Measurements from ENCODE around the gene PTGIS. TPM values are rescaled to one million over a fixed set of nuclear protein-coding genes. Genes with fewer than 3 reads are reported as not detected.

Gene PTGIS
- total RNA-seq, 1 donor from 2014 or later = 0.13 TPM

- DNase-seq (ENCODE audit: low read depth in 2 of 2) = no peak
These were observed 92.5 kb downstream of the PTGIS start for GRCh38 chr20:49475292-49476015.

GRCh38 chr20:49471397-49471796 lies 96.5 kb downstream of the PTGIS start:
- DNase-seq (ENCODE audit: low read depth in 2 of 2) = no peak

- DNase-seq (ENCODE audit: low read depth in 2 of 2) = no peak
These were observed 97.0 kb downstream of the PTGIS start for GRCh38 chr20:49470922-49471321.

GRCh38 chr20:49469060-49469459 lies 98.9 kb downstream of the PTGIS start:
- DNase-seq (ENCODE audit: low read depth in 2 of 2) = no peak

- no peak for DNase-seq (ENCODE audit: low read depth in 2 of 2)
These were observed 99.5 kb downstream of the PTGIS start for GRCh38 chr20:49468412-49468811.

DNA sequence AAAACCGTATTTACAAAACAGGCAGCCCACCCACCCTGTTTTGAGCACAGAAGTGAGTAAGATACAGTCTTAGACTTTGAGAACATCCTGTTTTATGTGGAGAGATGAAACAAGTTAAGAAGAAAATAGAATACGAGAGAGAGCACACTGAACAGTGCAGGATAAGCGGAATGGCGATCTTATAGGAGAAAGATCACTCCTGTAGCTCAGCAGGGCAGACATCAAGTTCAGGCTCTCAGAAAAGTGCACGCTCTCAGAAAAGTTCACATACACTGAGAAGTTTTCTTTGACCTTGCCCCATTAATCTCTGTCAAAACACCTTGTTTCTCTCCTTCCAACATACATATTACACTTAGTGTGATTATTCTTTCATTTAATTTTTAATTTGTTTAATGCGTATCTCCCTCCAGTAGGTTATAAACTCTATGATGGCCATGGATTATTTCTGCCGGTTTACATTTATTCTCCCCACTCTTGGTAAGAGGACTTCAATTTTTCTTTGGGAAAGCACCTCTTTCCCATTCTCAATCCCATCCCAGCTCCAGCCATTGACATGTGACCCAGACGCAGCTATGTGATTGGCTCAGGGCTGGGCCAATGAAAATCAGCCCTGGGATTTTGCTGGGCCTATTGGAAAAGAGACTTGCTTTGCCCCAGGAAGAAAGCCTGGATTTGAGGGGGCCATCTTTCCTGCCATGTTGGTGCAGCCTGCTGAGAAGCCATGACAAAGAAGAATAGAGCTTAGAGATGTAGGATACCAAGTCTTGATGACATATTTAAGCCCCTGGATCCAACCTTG lies 101.6 kb downstream of the PTGIS start:
- DNase-seq (ENCODE audit: low read depth in 2 of 2) = no peak

GRCh38 chr20:49464556-49464955 lies 103.4 kb downstream of the PTGIS start:
- DNase-seq (ENCODE audit: low read depth in 2 of 2) = no peak

GRCh38 chr20:49462626-49463025 lies 105.3 kb downstream of the PTGIS start:
- DNase-seq (ENCODE audit: low read depth in 2 of 2) = no peak

DNA sequence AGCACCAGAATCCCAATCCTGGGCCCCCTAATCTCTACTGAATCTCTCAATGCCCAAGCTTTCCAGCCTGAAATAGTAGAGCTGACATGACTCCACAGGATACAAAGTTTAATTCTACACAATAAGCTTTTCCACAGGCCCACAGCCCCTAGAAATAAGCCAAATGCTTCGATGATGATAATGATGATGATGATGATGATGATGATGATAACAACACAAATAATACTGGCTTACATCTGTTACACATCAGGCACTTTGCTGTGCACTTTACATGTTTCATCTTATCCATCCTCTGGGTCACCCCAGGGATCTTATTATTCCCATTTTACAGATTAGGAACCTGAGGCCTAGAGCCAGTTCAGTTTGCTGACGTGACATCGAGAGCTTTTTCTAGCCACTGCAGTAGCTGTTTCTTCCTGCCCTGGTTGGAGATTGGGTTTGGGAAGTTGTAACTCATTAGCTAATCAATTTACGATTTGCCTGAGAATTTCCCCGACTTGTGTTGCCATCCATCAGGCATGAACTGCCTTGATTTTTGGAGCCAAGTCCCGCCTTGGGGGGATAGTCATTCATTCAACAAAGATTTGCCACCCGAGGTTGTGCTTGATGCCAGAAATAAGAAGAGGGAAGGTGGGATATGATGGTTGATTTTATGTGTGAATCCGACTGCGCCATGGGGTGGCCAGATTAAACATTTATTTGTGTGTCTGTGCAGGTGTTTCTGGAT lies 105.9 kb downstream of the PTGIS start:
- DNase-seq (ENCODE audit: low read depth in 2 of 2) = no peak

DNA sequence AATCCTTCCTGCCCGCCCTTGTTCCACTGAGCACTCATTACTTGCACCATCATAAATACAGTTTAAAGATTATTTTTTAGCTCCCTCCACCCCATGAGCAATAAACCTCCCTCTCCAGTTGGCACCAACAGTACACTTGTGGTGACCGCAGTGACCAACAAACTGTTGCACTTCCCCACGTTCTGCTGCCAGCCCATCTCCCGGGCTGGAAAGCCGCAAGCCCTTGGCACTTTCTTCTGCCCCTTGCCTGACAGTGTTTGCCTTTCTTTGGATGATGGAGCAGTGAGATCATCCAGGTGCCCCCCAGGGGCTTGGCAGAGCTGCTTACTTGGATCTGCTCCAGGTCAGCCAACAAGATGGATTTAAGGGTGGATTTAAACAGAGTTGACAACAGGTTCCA lies 107.0 kb downstream of the PTGIS start:
- no peak for DNase-seq (ENCODE audit: low read depth in 2 of 2)

DNA sequence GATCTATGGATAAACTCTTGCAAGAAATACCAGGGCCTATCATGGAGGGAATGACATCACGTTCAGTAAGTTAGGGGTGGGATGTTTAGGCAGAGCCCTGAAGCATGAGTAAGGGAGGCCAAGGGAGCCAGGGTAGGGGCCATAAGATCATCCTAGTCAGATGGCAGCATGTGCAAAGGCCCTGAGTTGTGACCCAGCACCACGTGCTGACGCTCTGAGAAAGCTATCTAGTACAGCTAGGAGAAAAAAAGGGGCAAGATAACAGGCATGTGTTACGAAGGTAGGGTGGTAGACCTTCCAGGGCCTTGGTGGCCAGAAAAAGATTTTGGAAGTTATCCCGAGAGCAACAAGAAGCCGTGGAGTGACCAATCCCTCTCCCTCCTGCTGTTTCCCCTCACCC lies 107.8 kb downstream of the PTGIS start:
- no peak for DNase-seq (ENCODE audit: low read depth in 2 of 2)

GRCh38 chr20:49459684-49460083 lies 108.3 kb downstream of the PTGIS start:
- DNase-seq (ENCODE audit: low read depth in 2 of 2) = no peak

- DNase-seq (ENCODE audit: low read depth in 2 of 2) = no peak
These were observed 110.5 kb downstream of the PTGIS start for GRCh38 chr20:49457444-49457843.

GRCh38 chr20:49456646-49457045 lies 111.3 kb downstream of the PTGIS start:
- DNase-seq (ENCODE audit: low read depth in 2 of 2) = no peak

GRCh38 chr20:49455691-49456090 lies 112.2 kb downstream of the PTGIS start:
- no peak for DNase-seq (ENCODE audit: low read depth in 2 of 2)

Other genes with a start within 250 kb of the PTGIS start
- gene KCNB1, start 85.5 kb downstream of the PTGIS start, total RNA-seq = under 0.01 TPM in 1 of 2 replicates, not detected in the other
- gene B4GALT5, start 145.7 kb upstream of the PTGIS start, total RNA-seq = 33.1 and 56.3 TPM in 2 replicates
- gene SLC9A8, start 244.7 kb upstream of the PTGIS start, total RNA-seq = 5.0 and 5.8 TPM in 2 replicates

Data from dermis microvascular lymphatic vessel endothelial cell (primary cell).